Measurements from ENCODE around the gene ISYNA1.

ISYNA1 gene

GRCh38 chr19:18443406-18443805 lies 5.5 kb upstream of the ISYNA1 start:
- no peak for DNase-seq

GRCh38 chr19:18442941-18443340 lies 5.0 kb upstream of the ISYNA1 start:
- no peak for DNase-seq

GRCh38 chr19:18441804-18442788 lies 4.2 kb upstream of the ISYNA1 start:
- peak in 3 of 5 experiments; percentile 33 to 79 (median 66) for DNase-seq

- DNase-seq: no peak
Observed at GRCh38 chr19:18440936-18441803, 3.2 kb upstream of the ISYNA1 start.

- DNase-seq: peak in 1 of 5 experiments; percentile 45
Observed at GRCh38 chr19:18440415-18440877, 2.5 kb upstream of the ISYNA1 start.

- no peak for DNase-seq
Observed at GRCh38 chr19:18439910-18440237, 1.9 kb upstream of the ISYNA1 start.

GRCh38 chr19:18439025-18439909 lies 1.3 kb upstream of the ISYNA1 start:
- DNase-seq: no peak

- no peak for DNase-seq
Observed at GRCh38 chr19:18438331-18439024, 545 bp upstream of the ISYNA1 start.

- peak; percentile 41 to 78 (median 70) for DNase-seq
Observed at GRCh38 chr19:18436671-18437490, 1.1 kb downstream of the ISYNA1 start.

GRCh38 chr19:18435842-18436670 lies 1.9 kb downstream of the ISYNA1 start:
- no peak for DNase-seq

GRCh38 chr19:18435178-18435841 lies 2.6 kb downstream of the ISYNA1 start:
- DNase-seq: no peak

- no peak for DNase-seq
Observed at GRCh38 chr19:18434411-18435175, 3.3 kb downstream of the ISYNA1 start.

- DNase-seq: no peak
Observed at GRCh38 chr19:18433735-18434398, 4.1 kb downstream of the ISYNA1 start.

GRCh38 chr19:18433015-18433691 lies 4.8 kb downstream of the ISYNA1 start:
- DNase-seq: peak in 1 of 5 experiments; percentile 38

GRCh38 chr19:18432275-18433014 lies 5.5 kb downstream of the ISYNA1 start:
- no peak for DNase-seq

All from T-helper 2 cell (primary cell).